Ramos (cell line): ENCODE measurements around the gene PDCD4.

Source experiments
- in situ Hi-C: fragments of 300-500 bp; cut with MboI; formaldehyde crosslinking; loops from one replicate; pipeline ENCODE4 v1.14.3; 2022; ENCODE audit warnings: low sequenced_read_pairs; ENCODE audit not compliant: unreplicated experiment

PDCD4 gene

DNA sequence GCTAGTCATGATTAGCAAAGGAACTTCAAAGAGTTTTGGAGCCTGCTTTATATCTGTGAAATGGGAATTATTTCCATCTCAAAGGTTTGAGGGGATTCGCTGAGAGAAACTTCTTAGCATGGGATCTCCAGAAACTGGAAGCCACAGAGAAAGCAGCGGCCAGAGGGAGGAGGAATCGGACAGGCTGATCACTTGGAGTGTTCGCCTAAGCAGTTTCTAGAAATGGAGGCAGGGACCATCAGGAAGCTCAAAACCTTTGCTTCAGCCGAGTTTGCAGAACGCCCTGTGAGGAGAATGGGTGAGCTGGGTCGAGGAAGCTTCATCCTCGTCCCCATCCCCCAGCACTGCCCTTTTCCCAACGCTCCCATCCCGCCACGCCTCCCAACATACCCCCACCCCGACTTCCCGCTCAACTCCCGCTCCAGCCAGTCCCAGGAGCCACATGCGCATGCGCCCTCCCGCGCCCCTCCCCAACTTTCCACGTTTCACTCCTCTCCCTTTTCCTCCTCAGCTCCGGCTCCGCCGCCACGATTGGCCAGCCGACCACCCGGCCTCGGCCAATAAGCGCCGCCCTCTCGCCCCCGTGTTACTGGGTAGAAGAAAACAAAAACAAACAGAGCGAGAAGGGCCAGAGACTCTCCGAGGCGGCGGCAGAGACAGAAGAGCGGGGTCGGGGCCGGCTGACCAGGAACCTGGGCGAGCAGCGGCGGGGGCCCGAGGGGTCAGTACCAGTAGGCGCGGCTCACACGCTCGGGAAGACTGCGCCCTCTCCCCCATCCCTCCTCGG, at the start of gene PDCD4:
Gene PDCD4 (plus strand): TSS at position 631 of the 787 bp plus-strand sequence. CDS start 4,100 bp downstream, outside the sequence.
- in situ Hi-C loops: loop anchor here (10.0 to 25.0 kb wide), 2 partner anchors 67 to 959 kb away; partner anchors contain the start of gene XPNPEP1

DNA sequence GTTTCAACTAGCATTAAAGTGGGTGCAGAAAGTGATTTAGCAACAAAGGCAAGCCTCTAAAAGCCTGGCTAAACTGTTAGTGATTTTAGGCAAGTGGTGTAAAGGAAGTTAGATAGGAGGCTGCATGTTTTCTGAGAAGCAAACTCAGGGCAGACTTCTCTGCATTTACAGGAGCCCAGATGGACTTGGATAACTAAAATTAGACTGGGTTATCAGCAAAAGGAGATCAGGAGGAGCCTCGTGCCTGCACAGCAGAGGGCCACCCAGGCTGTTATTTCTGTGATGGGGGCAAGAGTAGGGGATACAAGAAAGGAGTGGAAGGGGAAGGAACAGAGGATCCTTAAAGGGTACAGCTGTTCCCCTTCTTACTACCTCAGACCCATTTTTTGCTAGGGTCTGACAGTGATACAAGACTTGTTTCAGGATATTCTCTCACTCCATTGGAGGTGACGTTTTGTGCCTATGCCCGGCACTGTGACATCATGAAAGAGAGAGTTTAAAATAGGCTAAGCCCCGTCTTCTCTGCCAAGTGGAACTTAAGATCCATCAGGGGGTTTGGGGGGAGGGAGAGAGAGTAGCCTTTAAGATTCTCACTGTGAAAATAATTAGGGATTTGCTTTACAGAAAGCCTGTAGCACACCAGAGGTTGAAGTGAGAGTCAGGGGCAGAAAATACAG, 49.6 kb upstream of the PDCD4 start:
- in situ Hi-C loops: no loop called here

DNA sequence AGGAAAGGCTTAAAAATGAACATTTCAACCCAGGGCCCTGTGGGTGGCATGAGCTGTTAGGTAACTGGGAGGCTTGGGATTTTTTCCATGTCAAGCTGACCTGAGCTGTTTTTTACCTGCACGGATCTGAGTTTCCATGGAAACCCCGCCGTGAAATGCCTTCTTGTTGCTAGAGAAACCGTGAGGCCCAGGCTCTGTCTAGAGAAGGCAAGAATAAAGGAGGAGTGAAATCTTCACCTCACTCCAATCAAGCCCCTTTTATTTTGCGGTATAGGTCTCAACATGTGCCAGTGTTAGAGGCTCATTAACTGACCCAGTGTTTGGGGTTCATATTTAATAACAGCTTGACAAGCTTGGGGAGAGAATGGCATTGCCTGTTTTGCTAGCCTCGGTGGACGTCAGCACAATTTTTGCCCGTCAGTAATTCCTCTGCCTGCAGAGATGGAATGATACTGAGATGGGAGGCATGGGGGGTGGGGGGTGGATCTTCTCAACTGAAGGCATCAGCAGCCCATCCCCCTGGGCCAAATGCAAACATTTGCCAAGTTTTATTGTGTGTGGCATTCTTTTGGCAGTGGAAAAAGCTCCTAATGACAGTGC, 48.9 kb upstream of the PDCD4 start:
- in situ Hi-C loops: no loop called here

DNA sequence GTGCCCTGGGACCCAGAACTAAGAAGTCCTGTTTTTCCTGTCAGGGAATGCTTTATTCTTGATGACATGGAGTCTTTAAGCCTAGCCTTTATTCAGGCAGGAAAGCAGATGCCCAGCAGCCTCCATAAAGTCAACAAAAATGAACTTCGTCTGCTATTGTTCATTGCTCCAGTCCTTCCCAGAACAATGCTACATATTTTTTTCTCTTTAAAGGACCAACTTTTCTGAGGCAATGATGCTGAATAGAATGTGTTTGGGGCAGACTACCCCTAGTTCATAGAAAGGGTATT, 47.6 kb upstream of the PDCD4 start:
- in situ Hi-C loops: no loop called here

DNA sequence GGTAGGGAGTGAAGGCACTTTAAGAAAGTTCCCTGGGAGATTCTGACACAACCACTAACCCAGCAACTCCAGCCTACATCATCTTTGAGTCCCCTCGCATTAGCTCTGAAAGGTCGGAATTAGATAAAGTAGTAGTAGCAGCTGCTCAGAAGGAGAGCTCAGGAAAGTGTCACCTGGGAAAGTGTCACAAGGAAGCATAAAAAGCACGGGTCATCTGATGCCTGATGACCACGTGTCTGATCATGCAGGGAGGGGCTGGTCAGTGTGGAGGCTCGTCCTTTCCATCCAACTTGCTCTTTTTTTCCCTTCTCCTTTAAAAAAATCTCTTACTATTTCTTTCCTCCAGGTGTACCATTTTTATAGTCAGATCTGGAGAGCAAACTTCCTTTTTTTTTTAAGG, 47.1 kb upstream of the PDCD4 start:
- in situ Hi-C loops: no loop called here

DNA sequence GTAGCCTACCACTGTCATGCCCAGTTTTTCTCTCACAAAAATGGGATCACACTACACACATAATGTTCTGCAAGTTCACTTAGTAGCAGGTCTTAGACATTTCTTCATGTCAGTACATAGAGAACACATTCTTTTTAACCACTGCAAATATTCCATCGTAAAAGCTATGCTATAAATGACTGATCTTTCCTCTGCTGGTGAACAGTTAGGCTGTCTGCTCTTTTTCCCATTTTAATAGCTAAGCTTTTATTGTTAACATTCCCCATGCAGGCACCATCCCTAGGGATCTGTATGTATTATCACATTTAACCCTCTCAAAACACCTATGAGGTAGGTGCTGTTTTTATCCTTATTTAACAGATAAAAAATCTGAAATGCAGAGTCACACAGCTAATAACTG, 46.2 kb upstream of the PDCD4 start:
- in situ Hi-C loops: no loop called here

DNA sequence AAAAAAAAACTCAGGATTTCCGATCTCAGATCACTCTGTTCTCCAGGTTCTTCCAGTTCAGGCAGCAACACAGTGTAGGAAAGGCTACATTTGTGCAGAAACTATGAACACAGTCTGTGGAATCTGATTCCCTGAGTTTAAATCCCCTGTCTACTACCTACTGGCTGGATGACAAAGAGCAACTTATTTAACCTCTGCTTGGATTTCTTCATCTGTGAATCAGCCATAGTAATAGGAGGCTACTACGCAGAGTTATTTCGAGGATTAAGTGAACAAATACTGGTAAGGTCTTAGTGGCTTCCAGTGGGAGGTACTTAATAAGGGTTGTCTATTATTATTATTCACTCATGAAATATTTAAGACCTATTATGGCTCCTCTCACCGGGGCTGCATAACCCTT, 44.3 kb upstream of the PDCD4 start:
- in situ Hi-C loops: no loop called here

DNA sequence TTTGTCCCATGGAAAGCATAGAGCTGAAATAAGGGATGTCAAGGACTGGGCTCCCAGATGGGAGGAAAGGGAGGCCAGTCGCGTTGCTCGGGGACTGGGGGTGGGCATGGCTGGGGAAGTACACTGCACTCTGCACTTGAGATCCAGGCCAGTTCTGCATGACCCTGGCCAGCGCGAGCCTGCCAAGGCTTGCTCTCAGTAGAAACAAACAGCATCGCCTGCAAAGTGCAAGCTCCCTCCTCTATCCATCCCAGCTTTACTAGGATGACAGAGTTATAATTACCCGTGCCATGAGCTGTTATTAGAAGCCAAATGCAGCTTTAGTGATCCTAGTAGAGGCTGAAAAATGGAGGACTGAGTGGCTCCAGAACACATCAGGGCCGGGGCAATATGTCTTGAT, 43.9 kb upstream of the PDCD4 start:
- in situ Hi-C loops: no loop called here

DNA sequence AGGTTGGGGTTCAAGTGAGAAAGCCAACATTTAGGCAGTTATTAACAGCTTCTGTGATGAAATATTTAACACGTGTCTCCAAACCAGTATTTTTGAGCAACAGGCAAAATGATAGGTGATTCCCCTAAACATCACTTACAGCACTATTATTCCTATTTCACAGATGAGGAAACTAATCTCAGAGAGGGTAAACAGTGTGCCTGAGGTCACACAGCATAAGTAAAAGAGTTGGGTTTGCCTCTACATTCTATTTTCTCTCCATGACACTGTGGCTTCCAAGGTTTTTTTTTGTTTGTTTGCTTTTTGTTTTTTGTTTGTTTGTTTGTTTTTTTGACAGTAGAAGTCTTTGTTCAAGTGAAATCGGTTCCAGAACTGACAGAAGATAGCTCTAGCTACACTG, 43.2 kb upstream of the PDCD4 start:
- in situ Hi-C loops: no loop called here

DNA sequence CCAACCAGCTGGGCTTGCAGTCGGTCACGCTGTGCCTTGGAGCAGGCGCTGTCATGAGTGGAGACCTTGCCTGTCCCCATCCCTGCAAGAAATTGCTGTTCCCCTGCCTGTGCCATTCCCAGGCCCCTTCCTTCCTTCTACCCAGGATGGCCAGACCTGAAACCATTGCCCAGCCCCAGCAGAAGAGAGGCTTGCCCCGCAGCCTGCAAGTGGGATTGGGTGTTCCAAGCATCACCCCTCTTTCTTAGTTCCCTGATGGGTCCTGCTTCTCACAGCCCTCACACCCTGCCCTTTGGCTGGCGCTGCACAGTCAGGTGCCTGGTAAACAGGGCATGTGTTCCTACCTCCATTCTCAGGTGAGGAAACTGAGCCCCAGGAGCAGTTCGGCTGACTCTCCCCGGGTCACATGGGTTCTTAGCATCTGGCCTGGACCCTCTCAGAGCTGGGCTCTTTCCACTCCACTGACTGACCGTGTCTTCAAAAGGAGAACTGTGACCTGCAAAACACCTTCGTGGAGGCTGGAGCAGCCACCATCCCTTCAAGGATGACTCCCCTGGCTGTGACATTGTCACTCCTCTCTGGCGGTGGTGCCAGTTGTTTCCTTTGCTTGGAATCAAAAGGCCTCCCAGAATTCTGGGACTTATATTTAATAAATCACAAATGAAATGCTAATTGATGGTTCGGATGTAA, 41.9 kb upstream of the PDCD4 start:
- in situ Hi-C loops: no loop called here

DNA sequence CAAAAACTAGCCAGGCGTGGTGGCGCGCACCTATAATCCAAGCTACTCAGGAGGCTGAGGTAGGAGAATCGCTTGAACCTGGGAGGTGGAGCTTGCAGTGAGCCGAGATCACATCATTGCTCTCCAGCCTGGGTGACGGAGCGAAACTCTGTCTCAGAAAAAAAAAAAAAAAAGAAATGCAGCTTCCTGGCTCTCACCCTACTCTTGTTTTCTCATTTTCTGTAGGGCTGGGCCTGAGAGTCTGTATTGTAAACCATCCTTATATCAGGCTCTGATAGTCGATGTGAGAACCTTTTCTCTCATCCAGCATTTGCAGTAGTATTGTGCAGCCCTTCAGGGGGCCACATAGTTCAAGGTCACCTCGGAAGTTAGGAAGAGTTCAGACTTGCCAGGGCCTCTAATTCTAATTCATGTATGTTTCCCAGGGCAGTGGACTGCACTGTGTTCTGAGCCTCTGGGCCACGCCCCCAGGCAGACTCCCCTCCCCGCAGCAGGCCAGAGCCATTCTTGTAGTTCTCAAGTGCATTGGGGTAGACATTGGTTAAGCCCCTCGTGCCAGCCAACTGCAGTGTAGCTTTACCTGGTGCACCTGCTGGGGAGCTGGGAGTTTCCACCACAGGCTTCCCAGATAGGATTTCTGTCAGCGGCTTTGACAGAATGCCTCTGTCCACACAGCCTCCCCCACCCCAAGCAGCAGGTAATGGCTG, 38.3 kb upstream of the PDCD4 start:
- in situ Hi-C loops: no loop called here

DNA sequence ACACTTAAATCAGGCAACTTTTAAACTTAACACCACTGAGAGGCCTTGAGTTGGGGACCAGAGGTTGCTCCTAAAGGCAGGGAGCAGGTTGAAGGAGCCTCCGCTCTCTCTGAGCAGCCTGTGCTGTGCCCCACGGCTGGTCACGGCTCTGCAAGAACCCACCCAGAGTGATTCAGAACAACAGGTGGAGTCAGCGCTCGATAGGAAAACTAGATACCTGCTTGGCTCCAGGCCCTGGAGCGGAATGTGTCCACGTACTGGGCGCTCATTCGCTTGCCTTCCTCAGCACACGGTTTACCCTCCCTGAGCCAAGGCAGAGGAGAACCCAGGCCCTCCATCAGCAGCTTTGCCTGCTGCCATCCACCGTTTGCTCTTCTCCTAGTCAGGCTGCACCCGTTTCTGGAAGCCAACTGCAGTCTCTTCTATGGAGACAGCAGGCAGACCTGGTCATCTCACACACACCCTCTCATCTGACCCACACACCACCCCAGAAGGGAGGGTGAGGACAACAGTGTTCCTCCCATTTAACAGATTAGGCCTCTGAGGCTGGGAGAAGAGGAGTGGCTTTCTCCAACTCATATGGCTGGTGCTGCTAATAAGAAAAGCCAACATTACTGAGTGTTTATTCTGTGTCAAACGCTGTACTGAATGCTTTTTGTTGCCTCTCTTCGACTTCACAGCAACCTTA, 37.6 kb upstream of the PDCD4 start:
- in situ Hi-C loops: no loop called here

DNA sequence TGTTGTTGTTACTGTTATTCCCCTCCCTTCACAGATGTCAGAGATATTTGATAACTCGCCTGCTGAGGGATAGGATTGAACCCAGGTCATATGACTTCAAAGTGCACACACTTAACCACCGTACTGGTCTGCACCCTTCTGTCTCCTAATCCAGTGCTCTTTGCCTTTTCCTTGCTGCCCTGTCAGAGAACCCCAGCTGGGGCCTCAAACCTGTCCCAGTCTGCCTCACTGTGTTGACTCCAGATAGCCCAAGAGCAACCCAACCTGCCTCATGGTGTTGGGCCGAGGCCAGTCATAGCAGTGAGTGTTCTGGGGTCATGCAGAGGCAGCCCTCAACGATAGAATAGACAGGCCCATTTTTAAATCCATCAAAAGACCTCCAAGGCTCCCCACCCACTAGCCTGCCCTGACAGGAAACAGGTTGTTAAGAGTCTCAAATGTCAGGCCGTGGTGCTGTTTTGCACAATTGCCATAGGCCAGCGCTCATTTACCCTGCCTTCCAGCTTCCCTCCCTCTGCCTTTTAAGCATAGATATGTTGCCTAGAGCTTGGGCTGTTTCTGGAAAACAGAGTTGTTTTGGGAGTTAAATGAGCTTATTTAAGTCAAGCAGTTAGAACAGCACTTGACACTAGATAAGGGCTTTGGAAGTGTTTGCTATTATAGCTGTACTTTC, 37.0 kb upstream of the PDCD4 start:
- in situ Hi-C loops: no loop called here

DNA sequence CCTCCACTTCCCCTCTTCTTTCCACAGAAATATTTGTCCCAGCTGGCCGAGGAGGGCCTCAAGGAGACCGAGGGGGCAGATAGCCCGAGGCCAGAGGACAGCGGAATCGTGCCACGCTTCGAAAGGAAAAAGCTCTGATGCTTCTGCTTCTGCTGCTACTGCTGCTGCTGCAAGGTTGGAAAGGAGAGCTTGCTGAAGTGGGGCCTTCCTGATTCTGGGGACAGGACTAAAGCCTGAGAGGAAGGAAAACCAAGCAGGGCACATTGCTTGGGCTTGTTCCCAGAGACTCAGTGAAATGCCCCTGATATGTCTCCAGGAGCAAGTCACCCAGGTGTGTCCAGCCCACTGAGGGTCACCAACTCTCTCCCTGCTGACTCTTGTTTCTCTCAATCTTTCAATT, 35.9 kb upstream of the PDCD4 start:
- in situ Hi-C loops: no loop called here

DNA sequence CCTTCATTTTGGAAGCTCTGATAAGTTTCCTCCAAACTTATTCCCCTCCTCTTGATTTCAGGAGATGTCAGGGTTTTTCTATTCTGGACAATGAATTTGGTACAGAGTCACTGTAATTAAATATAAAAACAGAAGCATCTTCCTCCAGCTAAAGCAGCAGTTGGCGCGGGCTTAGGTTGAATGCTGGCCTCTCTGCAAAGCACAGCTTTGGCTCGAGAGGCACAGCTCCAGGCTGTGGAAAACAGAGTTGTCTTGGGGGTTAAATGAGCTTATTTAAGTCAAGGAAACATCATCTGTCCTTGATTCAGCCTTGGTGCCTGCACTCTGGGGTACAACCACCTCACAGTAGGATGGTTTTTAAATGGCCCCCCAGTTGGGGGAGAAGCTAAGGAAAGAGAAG, 35.0 kb upstream of the PDCD4 start:
- in situ Hi-C loops: no loop called here

DNA sequence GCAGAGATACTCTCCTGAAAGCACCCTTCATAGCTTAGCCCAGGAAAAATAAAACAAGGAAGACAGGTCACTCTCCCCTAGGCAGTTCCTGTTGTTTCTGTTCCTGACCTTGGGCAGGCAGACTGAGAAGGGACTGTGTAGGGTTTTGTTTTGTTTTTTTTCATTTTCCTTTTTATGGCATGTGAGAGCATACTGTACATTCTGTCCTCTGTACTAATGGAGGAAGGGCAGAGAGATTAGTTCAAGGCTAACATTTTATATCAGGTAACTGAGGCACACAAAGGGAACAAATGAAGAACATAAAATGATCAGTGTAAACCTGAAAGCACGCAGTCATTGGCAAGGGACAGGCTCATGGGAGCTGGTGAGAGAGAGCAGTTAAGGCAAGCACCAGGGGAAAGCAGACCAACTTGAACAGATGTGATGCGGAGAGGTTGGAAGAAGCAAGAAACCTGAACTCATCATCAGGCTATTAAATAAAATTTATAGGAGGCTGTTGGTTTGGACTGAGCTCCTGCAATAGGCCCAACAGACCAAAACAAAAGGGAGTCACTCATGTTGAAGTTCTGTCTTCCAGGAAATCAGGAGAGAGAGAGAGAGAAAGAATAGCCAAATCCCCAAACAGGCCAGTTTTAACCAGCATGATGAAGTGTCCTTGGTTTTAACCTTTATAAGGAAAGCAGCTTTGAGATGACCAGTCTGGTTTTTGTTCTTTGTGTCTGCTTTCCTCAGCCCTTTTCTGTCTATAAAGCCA, 34.1 kb upstream of the PDCD4 start:
- in situ Hi-C loops: no loop called here

DNA sequence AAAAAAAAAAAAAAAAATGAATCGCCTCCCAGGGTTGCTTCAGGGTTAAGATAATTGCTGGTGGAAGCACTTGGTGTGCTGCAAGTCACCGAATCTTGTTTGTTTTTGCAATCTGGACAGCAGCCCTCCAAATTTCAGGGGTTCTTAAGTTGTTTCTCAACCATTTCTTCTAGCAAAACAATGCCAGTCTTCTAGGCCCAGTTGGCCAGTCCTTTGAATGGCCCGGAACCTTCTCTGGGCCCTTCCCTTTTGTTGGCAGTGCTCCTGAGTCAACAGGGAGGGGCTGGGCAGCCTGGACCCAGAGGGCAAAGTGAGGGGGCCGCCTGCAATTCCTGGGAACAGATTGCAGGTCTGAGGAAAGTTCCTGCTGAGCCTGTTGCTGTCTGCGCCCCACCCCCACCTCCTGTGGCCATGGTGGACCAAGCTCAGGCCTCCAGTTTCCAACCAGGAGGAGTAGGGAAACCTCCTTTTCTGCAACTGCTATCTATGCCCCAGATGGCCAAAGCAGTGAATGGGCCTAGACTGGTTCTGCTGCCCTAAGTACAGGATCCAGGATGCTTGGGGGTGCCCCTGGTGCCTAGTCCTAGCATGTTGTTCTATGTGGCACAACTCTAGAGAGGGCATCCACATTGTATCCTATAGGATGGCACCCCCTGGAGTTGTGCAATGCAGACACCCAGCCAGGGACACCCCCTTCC, 31.4 kb upstream of the PDCD4 start:
- in situ Hi-C loops: no loop called here

DNA sequence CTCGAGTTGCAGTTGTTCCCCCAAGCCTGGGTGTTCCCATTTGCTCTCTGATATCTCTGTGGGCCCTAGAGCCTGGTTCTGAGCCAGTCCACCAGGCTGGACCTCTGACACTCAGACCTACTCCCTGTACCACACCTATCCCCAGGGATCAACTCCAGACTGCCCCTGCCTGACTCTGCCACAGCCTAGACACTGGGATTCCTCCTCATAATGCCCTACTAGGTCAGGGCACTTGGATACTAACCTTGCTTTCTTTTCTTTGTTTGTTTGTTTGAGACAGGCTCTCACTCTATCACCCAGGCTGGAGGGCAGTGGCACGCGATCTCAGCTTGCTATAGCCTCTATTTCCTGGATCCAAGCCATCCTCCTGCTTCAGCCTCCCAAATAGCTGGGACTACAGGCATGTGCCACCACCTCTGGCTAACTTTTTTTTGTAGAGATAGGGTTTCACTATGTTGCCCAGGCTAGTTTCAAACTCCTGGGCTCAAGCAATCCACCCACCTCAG, 30.8 kb upstream of the PDCD4 start:
- in situ Hi-C loops: no loop called here
